ENCODE results near the gene ZNF593OS.

GRCh38 chr1:26127235-26128163, 44.1 kb downstream of the ZNF593OS start:
- TF ChIP-seq, protein P1, sequence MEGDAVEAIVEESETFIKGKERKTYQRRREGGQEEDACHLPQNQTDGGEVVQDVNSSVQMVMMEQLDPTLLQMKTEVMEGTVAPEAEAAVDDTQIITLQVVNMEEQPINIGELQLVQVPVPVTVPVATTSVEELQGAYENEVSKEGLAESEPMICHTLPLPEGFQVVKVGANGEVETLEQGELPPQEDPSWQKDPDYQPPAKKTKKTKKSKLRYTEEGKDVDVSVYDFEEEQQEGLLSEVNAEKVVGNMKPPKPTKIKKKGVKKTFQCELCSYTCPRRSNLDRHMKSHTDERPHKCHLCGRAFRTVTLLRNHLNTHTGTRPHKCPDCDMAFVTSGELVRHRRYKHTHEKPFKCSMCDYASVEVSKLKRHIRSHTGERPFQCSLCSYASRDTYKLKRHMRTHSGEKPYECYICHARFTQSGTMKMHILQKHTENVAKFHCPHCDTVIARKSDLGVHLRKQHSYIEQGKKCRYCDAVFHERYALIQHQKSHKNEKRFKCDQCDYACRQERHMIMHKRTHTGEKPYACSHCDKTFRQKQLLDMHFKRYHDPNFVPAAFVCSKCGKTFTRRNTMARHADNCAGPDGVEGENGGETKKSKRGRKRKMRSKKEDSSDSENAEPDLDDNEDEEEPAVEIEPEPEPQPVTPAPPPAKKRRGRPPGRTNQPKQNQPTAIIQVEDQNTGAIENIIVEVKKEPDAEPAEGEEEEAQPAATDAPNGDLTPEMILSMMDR (IDR thresholded peaks at IDR 0.05) = no peak
- no peak for TF ChIP-seq POLR2A (IDR thresholded peaks at IDR 0.05)

Measured in uterus (tissue), 2 donors.